Measurements from ENCODE around the gene CLCN7.

GRCh38 chr16:1458977-1459341 is 15.9 kb downstream of the CLCN7 start:
- TF ChIP-seq, protein P1, sequence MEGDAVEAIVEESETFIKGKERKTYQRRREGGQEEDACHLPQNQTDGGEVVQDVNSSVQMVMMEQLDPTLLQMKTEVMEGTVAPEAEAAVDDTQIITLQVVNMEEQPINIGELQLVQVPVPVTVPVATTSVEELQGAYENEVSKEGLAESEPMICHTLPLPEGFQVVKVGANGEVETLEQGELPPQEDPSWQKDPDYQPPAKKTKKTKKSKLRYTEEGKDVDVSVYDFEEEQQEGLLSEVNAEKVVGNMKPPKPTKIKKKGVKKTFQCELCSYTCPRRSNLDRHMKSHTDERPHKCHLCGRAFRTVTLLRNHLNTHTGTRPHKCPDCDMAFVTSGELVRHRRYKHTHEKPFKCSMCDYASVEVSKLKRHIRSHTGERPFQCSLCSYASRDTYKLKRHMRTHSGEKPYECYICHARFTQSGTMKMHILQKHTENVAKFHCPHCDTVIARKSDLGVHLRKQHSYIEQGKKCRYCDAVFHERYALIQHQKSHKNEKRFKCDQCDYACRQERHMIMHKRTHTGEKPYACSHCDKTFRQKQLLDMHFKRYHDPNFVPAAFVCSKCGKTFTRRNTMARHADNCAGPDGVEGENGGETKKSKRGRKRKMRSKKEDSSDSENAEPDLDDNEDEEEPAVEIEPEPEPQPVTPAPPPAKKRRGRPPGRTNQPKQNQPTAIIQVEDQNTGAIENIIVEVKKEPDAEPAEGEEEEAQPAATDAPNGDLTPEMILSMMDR (conservative IDR thresholded peaks at IDR 0.05; ENCODE audit: low read depth, low read length), result no peak
- no peak for TF ChIP-seq EZH2phosphoT487 (IDR thresholded peaks at IDR 0.05; ENCODE audit: borderline replicate concordance, low read length)

All from PC-3 (cell line).